ENCODE measurements around the gene CACNA1C.

DNA sequence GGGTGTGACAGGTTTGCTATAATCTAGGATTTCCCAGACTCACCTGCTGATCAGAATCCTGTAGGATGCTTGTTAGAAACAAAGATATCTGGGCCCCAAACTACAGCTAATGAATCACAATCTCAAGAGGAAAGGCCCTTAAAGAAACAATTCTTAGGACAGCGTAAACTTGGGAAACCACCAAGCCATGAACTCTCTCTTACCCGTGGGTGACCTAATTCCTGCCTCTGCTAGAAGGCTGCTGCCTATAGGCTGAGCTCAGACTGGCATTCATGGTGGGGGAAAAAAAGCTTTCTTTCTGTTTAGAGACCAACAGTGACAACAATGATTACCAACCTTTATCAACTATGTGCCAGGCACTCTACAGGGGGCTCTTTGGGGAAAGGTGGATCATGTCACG lies 528.0 kb downstream of the CACNA1C start:
- TF ChIP-seq CTCF (IDR thresholded peaks at IDR 0.05) (no peak), POLR2A (IDR thresholded peaks at IDR 0.05) (no peak)
